Measurements from ENCODE around the gene CACTIN.

The CACTIN gene

GRCh38 chr19:3622224-3622623 lies 4.4 kb downstream of the CACTIN start:
- DNase-seq = no peak

- DNase-seq = no peak
Observed at GRCh38 chr19:3621689-3622088, 4.9 kb downstream of the CACTIN start.

GRCh38 chr19:3620817-3621547 lies 5.6 kb downstream of the CACTIN start:
- DNase-seq = no peak

- DNase-seq = no peak
Observed at GRCh38 chr19:3620145-3620816, 6.3 kb downstream of the CACTIN start.

GRCh38 chr19:3619631-3620012 lies 7.0 kb downstream of the CACTIN start:
- DNase-seq = no peak

- DNase-seq = no peak
Observed at GRCh38 chr19:3618811-3619630, 7.6 kb downstream of the CACTIN start.

- peak; percentile 50 for DNase-seq
Observed at GRCh38 chr19:3618144-3618810, 8.3 kb downstream of the CACTIN start.

GRCh38 chr19:3617463-3617862 lies 9.1 kb downstream of the CACTIN start:
- no peak for DNase-seq

GRCh38 chr19:3615524-3616135 lies 11.0 kb downstream of the CACTIN start:
- DNase-seq = no peak

- DNase-seq = no peak
Observed at GRCh38 chr19:3614858-3615505, 11.6 kb downstream of the CACTIN start.

GRCh38 chr19:3613818-3614661 lies 12.6 kb downstream of the CACTIN start:
- DNase-seq = no peak

- no peak for DNase-seq
Observed at GRCh38 chr19:3612901-3613741, 13.5 kb downstream of the CACTIN start.

GRCh38 chr19:3612330-3612729 lies 14.3 kb downstream of the CACTIN start:
- DNase-seq = no peak

- no peak for DNase-seq
Observed at GRCh38 chr19:3611841-3612240, 14.7 kb downstream of the CACTIN start.

- DNase-seq = no peak
Observed at GRCh38 chr19:3610745-3611717, 15.6 kb downstream of the CACTIN start.

- no peak for DNase-seq
Observed at GRCh38 chr19:3609779-3610719, 16.5 kb downstream of the CACTIN start.

GRCh38 chr19:3608750-3609322 lies 17.8 kb downstream of the CACTIN start:
- DNase-seq = no peak

All from stimulated activated CD4-positive, alpha-beta T cell treated with anti-CD3 and anti-CD28 coated beads, Interleukin-4, amount 100 ng/mL, for 24 hours (primary cell).